ENCODE measurements around the gene COL20A1.

DNA sequence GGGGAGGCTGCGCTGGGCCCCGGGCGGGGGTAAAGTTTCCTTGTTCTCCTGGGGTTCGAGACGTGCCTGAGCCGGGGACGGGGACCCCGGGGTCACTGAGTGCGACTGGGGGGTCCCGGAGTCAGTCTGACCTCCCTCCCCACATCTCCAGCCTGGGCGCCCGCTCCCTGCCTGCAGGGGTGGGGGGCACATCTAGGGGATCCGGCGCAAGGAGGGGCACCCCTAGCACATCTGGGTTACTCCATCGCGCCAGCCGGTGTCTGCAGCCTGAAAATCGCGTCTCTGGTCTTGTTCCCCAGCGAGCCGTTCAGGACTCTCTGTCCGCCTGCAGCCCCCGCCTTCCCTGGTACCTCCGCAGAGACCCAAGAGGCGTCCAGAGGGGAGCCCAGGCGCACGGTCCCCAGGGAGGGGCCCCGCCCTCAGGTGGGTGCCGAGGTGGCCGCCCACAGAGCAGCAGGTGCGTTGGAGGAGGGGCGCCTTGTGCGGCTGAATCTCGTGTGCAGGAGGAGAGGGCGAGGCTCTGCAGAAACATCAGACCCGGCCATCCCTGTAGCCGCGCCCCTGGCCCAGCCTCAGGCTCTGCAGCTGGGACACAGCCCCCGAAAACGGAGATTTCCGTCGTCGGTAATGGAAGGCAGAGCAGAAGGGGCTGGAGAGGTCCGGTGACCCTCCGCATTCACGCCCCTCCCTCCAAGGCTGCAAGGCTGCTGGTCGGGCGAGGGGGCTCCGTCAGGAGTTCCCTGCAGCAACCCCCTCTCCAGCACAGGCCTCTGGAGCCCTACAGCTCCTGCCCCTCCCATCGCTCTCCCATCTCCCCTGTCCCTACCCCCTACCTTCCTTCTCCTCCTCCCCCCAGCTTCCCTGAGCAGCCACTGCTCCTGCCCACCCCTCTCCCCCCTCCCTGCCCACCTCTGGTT lies 68.8 kb downstream of the COL20A1 start:
- TF ChIP-seq HDAC2 (IDR thresholded peaks at IDR 0.05), result no peak
- TF ChIP-seq EP300 (IDR thresholded peaks at IDR 0.05), result no peak
- no peak for TF ChIP-seq CTCF (IDR thresholded peaks at IDR 0.05)
- no peak for TF ChIP-seq KDM5A (IDR thresholded peaks at IDR 0.05)
- TF ChIP-seq POLR2A (IDR thresholded peaks at IDR 0.05; ENCODE audit: low read length), result no peak
- no peak for TF ChIP-seq RNF2 (IDR thresholded peaks at IDR 0.05; ENCODE audit: borderline replicate concordance, low read depth)
- TF ChIP-seq JUN (IDR thresholded peaks at IDR 0.05), result no peak
- no peak for TF ChIP-seq POLR2AphosphoS2 (conservative IDR thresholded peaks at IDR 0.05; ENCODE audit: low read length)
- TF ChIP-seq REST (IDR thresholded peaks at IDR 0.05), result no peak

Data from A549 (cell line).